DND-41 (cell line): ENCODE measurements around the gene ELF1.

Experiments
- ATAC-seq: fragments of 200-7000 bp; cut with Tn5 transposase; 3 replicates; pipeline ENCODE4 v1.9.1; 2021; ENCODE audit warnings: low read depth; ENCODE audit not compliant: insufficient read depth
- DNase-seq: peaks from one replicate; pipeline ENCODE4 v3.0.0-alpha.2; 2020
- H2AFZ ChIP-seq: 2 replicates; pipeline ENCODE4 v1.6.0; 2012; ENCODE audit warnings: low read depth, low read length
- H3K27ac ChIP-seq: 2 replicates; pipeline ENCODE4 v1.5.1; 2012; ENCODE audit warnings: low read length, inconsistent platforms
- H3K27me3 ChIP-seq: fragments of 200-600 bp; sonication (generic); 2 replicates; pipeline ENCODE4 v1.6.0; 2012; ENCODE audit warnings: low read length, mild to moderate bottlenecking, inconsistent platforms; ENCODE audit not compliant: insufficient read depth, poor library complexity
- H3K36me3 ChIP-seq: 2 replicates; pipeline ENCODE4 v1.5.1; 2012; ENCODE audit warnings: low read length, inconsistent platforms; ENCODE audit not compliant: insufficient read depth
- H3K4me1 ChIP-seq: 2 replicates; pipeline ENCODE4 v1.5.1; 2012; ENCODE audit warnings: mild to moderate bottlenecking, low read length; ENCODE audit not compliant: insufficient read depth
- H3K4me2 ChIP-seq: 2 replicates; pipeline ENCODE4 v1.6.0; 2012; ENCODE audit warnings: mild to moderate bottlenecking, moderate library complexity, low read length, inconsistent platforms; ENCODE audit not compliant: insufficient read depth
- H3K4me3 ChIP-seq, 2 experiments: fragments of 200-600 bp in 1 of 2; shearing (Covaris generic) in 1 of 2; 2 replicates each; pipeline ENCODE4 v1.5.1; 2012 to 2016; ENCODE audit warnings: inconsistent platforms in 2 of 2, low read length in 2 of 2, mild to moderate bottlenecking in 2 of 2, low read depth in 1 of 2, moderate library complexity in 1 of 2
- H3K79me2 ChIP-seq: 2 replicates; pipeline ENCODE4 v1.6.0; 2012; ENCODE audit warnings: low read length, inconsistent platforms; ENCODE audit not compliant: insufficient read depth
- H3K9ac ChIP-seq: 2 replicates; pipeline ENCODE4 v1.6.0; 2012; ENCODE audit warnings: low read depth, mild to moderate bottlenecking, inconsistent platforms, low read length, moderate library complexity
- H3K9me3 ChIP-seq: 2 replicates; pipeline ENCODE4 v1.5.1; 2012; ENCODE audit warnings: low read length, moderate library complexity, mild to moderate bottlenecking, inconsistent platforms; ENCODE audit not compliant: insufficient read depth, severe bottlenecking
- H4K20me1 ChIP-seq: 2 replicates; pipeline ENCODE4 v1.6.0; 2012; ENCODE audit warnings: low read length; ENCODE audit not compliant: insufficient read depth
- EZH2 ChIP-seq: IDR thresholded peaks from 3 replicates; pipeline ENCODE4 v1.6.1; 2012; ENCODE audit warnings: borderline replicate concordance, low read depth, mild to moderate bottlenecking, moderate library complexity, low read length, inconsistent platforms; ENCODE audit not compliant: severe bottlenecking
- TF ChIP-seq, protein P1 (sequence below): IDR thresholded peaks from 2 replicates; pipeline ENCODE4 v1.5.1; 2012; ENCODE audit warnings: borderline replicate concordance, low read length, moderate library complexity, mild to moderate bottlenecking; ENCODE audit not compliant: poor library complexity, severe bottlenecking; ENCODE audit errors: extremely low read depth

ELF1 gene

GRCh38 chr13:41061914-41062837 lies 43.1 kb upstream of the ELF1 start:
- H3K79me2 ChIP-seq = peaks cover 84% of the 10 kb centered on the region
- H4K20me1 ChIP-seq = peaks cover 5% of the 10 kb centered on the region; the same call in 1 of the 2 replicates
- peaks cover 44% of the 10 kb centered on the region for H3K4me1 ChIP-seq
- peaks cover 35% of the 10 kb centered on the region for H3K36me3 ChIP-seq
- ATAC-seq (no peak), DNase-seq (no peak)
- H3K27ac ChIP-seq = peak overlapping the region; percentile 98
- peak overlapping the region; percentile 87 to 92 for H3K4me3 ChIP-seq
- no peaks in the 10 kb centered on the region for H3K9me3 ChIP-seq
- peak overlapping the region; percentile 64 for H3K4me2 ChIP-seq
- peak overlapping the region; percentile 95 for H2AFZ ChIP-seq
- no peaks in the 10 kb centered on the region for H3K27me3 ChIP-seq
- TF ChIP-seq, protein P1, sequence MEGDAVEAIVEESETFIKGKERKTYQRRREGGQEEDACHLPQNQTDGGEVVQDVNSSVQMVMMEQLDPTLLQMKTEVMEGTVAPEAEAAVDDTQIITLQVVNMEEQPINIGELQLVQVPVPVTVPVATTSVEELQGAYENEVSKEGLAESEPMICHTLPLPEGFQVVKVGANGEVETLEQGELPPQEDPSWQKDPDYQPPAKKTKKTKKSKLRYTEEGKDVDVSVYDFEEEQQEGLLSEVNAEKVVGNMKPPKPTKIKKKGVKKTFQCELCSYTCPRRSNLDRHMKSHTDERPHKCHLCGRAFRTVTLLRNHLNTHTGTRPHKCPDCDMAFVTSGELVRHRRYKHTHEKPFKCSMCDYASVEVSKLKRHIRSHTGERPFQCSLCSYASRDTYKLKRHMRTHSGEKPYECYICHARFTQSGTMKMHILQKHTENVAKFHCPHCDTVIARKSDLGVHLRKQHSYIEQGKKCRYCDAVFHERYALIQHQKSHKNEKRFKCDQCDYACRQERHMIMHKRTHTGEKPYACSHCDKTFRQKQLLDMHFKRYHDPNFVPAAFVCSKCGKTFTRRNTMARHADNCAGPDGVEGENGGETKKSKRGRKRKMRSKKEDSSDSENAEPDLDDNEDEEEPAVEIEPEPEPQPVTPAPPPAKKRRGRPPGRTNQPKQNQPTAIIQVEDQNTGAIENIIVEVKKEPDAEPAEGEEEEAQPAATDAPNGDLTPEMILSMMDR = no peak
- no peak for TF ChIP-seq EZH2
- peak overlapping the region; percentile 95 for H3K9ac ChIP-seq

- no peaks in the 10 kb centered on the region for H3K27me3 ChIP-seq
- H2AFZ ChIP-seq = peak within 1 kb of the TSS; percentile 95
- H3K4me3 ChIP-seq = peak within 1 kb of the TSS; percentile 87 to 92
- H4K20me1 ChIP-seq = peaks cover 5% of the 10 kb centered on the region; the same call in 1 of the 2 replicates
- H3K4me2 ChIP-seq = peak within 1 kb of the TSS; percentile 64
- peaks cover 53% of the 10 kb centered on the region for H3K4me1 ChIP-seq
- H3K27ac ChIP-seq = peak within 1 kb of the TSS; percentile 98
- H3K9ac ChIP-seq = peak within 1 kb of the TSS; percentile 95
- H3K79me2 ChIP-seq = peaks cover 93% of the 10 kb centered on the region
- ATAC-seq = peak; percentile 60
- peaks cover 26% of the 10 kb centered on the region for H3K36me3 ChIP-seq
- no peaks in the 10 kb centered on the region for H3K9me3 ChIP-seq
- peak; percentile 91 for DNase-seq
- no peak for TF ChIP-seq EZH2
- TF ChIP-seq, protein P1 = peak; percentile 33
Observed at GRCh38 chr13:41061075-41061913, 42.2 kb upstream of the ELF1 start, which contains the start of gene WBP4. WBP4 (plus strand) TSS chr13:41061509; CDS start chr13:41061674, 165 bp downstream.

- Histone ChIP-seq H3K4me1 (peaks cover 59% of the 10 kb centered on the region), H3K36me3 (peaks cover 20% of the 10 kb centered on the region)
Observed at GRCh38 chr13:41060724-41061074, 41.6 kb upstream of the ELF1 start.

More at GRCh38 chr13:41060724-41061074, 41.6 kb upstream of the ELF1 start:
- peak overlapping the region; percentile 98 for H3K27ac ChIP-seq
- H4K20me1 ChIP-seq = peaks cover 5% of the 10 kb centered on the region; the same call in 1 of the 2 replicates
- peak overlapping the region; percentile 95 for H3K9ac ChIP-seq
- peak overlapping the region; percentile 87 to 92 for H3K4me3 ChIP-seq
- peak overlapping the region; percentile 64 for H3K4me2 ChIP-seq
- H2AFZ ChIP-seq = peak overlapping the region; percentile 95
- H3K9me3 ChIP-seq = no peaks in the 10 kb centered on the region
- ATAC-seq (peak; percentile 64), DNase-seq (peak; percentile 88)
- peaks cover 99% of the 10 kb centered on the region for H3K79me2 ChIP-seq
- TF ChIP-seq, protein P1 = no peak
- no peak for TF ChIP-seq EZH2
- no peaks in the 10 kb centered on the region for H3K27me3 ChIP-seq
